Spleen (tissue), 7 donors: ENCODE measurements around the gene ADCK1.

Experiments used
- POLR2A ChIP-seq, 3 donors: fragments of 450-650 bp; IDR thresholded peaks; one replicate each; pipeline ENCODE4 v1.5.1; 2017; ENCODE audit warnings: antibody characterized with exemption in 3 of 3, mild to moderate bottlenecking in 1 of 3
- POLR2AphosphoS5 ChIP-seq, 3 donors: sonication (generic); formaldehyde crosslinking; IDR thresholded peaks; one replicate each; pipeline ENCODE4 v1.5.1; 2017; ENCODE audit warnings: antibody characterized with exemption in 3 of 3
- TF ChIP-seq, protein P1 (sequence below), 11 experiments: fragments of 200-600 bp in 7 of 11; fragments of 450-650 bp in 4 of 11; sonication (generic) in 4 of 11; IDR thresholded peaks in 8 of 11; conservative IDR thresholded peaks in 3 of 11; 1 replicate in 7 of 11; 2 replicates in 4 of 11; pipeline versions ENCODE4 v1.4.0 to v1.8.0; 2016 to 2021; ENCODE audit warnings: antibody characterized with exemption in 11 of 11, inconsistent platforms in 4 of 11, mild to moderate bottlenecking in 1 of 11
- donor health status: DM: no; HTN: no; CAD: no; lungs with moderate emphysema.
- donor health status: DM: no; HTN: no; CAD: no.
- donor health status: DM: no; HTN: no; CAD: no.

DNA sequence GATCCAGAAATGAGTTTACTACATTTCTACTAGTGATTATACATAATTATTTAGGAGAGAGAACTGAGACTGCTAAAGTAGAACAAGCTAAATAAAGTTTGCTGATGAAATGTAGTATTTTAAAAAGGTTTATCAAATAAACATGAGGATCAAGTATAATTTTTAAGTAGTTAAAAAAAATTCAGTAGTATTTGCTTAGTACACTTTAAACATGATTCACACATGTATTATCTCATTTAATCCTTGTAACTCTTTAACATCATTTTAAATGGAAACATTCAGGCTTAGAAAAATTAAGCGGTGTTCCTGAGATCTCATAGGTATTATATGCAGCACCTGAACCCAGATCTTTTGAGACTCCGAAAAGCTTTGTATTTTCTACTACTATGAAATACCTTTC, 47.6 kb upstream of the ADCK1 start:
- TF ChIP-seq, protein P1, sequence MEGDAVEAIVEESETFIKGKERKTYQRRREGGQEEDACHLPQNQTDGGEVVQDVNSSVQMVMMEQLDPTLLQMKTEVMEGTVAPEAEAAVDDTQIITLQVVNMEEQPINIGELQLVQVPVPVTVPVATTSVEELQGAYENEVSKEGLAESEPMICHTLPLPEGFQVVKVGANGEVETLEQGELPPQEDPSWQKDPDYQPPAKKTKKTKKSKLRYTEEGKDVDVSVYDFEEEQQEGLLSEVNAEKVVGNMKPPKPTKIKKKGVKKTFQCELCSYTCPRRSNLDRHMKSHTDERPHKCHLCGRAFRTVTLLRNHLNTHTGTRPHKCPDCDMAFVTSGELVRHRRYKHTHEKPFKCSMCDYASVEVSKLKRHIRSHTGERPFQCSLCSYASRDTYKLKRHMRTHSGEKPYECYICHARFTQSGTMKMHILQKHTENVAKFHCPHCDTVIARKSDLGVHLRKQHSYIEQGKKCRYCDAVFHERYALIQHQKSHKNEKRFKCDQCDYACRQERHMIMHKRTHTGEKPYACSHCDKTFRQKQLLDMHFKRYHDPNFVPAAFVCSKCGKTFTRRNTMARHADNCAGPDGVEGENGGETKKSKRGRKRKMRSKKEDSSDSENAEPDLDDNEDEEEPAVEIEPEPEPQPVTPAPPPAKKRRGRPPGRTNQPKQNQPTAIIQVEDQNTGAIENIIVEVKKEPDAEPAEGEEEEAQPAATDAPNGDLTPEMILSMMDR (IDR thresholded peaks at IDR 0.05 in 8 of 11, conservative IDR thresholded peaks at IDR 0.05 in 3 of 11), result no peak
- TF ChIP-seq POLR2A (IDR thresholded peaks at IDR 0.05) (no peak), POLR2AphosphoS5 (IDR thresholded peaks at IDR 0.05) (no peak)
